HepG2 (cell line): ENCODE data around the gene THADA. TPM values are rescaled to one million over a fixed set of nuclear protein-coding genes. Genes with fewer than 3 reads are reported as not detected.

ENCODE experiments used
- ATM ChIP-seq: fragments of 450-650 bp; IDR thresholded peaks from 2 replicates; pipeline ENCODE4 v1.7.1; 2017; ENCODE audit warnings: mild to moderate bottlenecking, borderline replicate concordance
- CTCF ChIP-seq: sonication (generic); formaldehyde crosslinking; IDR thresholded peaks from 2 replicates; pipeline ENCODE4 v1.5.0; 2020; ENCODE audit warnings: mild to moderate bottlenecking, missing genetic modification reagents, moderate library complexity
- KDM5A ChIP-seq: fragments of 200-600 bp; sonication (generic); IDR thresholded peaks from 2 replicates; pipeline ENCODE4 v1.7.0; 2018; ENCODE audit warnings: antibody characterized with exemption, mild to moderate bottlenecking, low read length, borderline replicate concordance
- MIXL1 ChIP-seq: IDR thresholded peaks from 2 replicates; pipeline ENCODE4 v1.6.1; 2016
- PCBP2 ChIP-seq: fragments of 200-400 bp; formaldehyde crosslinking; optimal IDR thresholded peaks from 2 replicates; pipeline ENCODE3; 2018; ENCODE audit warnings: low read length, low read depth; ENCODE audit not compliant: poor library complexity, severe bottlenecking
- SIX1 ChIP-seq: sonication (generic); formaldehyde crosslinking; IDR thresholded peaks from 2 replicates; pipeline ENCODE4 v1.4.0; 2020; ENCODE audit warnings: missing genetic modification reagents, borderline replicate concordance
- ZBTB8A ChIP-seq: sonication (generic); formaldehyde crosslinking; IDR thresholded peaks from 2 replicates; pipeline ENCODE4 v1.4.0; 2020; ENCODE audit warnings: mild to moderate bottlenecking, low read depth, missing genetic modification reagents, borderline replicate concordance
- ZFX ChIP-seq: sonication (generic); formaldehyde crosslinking; IDR thresholded peaks from 2 replicates; pipeline ENCODE4 v1.4.0; 2020; ENCODE audit warnings: mild to moderate bottlenecking, low read depth, missing genetic modification reagents, moderate library complexity
- ZNF20 ChIP-seq: sonication (generic); formaldehyde crosslinking; IDR thresholded peaks from 2 replicates; pipeline ENCODE4 v1.4.0; 2020; ENCODE audit warnings: mild to moderate bottlenecking, moderate library complexity, missing genetic modification reagents
- ZNF225 ChIP-seq: sonication (generic); formaldehyde crosslinking; IDR thresholded peaks from 2 replicates; pipeline ENCODE4 v1.4.0; 2020; ENCODE audit warnings: mild to moderate bottlenecking, missing genetic modification reagents
- ZNF552 ChIP-seq: sonication (generic); formaldehyde crosslinking; IDR thresholded peaks from 2 replicates; pipeline ENCODE4 v1.9.0; 2022; ENCODE audit warnings: missing genetic modification reagents, mild to moderate bottlenecking, borderline replicate concordance
- ZNF577 ChIP-seq: sonication (generic); formaldehyde crosslinking; IDR thresholded peaks from 2 replicates; pipeline ENCODE4 v1.4.0; 2020; ENCODE audit warnings: mild to moderate bottlenecking, low read depth, missing genetic modification reagents, borderline replicate concordance
- ZNF580 ChIP-seq: IDR thresholded peaks from 2 replicates; pipeline ENCODE4 v1.6.1; 2016; ENCODE audit warnings: low read depth, borderline replicate concordance
- polyA plus RNA-seq, 8 experiments: library from polyadenylated mRNA; depleted of rRNA in 3 of 8; stranded (reverse) in 7 of 8; unstranded in 1 of 8; fragments of >200 nt; fragmentation: Illumina TruSeq in 4 of 8; extraction: Trizol in 4 of 8; gene quantifications; 2 replicates each; pipeline versions ENCODE4 v1.2.1 to v1.2.3, GENCODE V29; 2011 to 2016; ENCODE audit warnings: low read depth in 4 of 8, missing spikeins in 1 of 8, mixed read lengths in 1 of 8; ENCODE audit not compliant: insufficient read depth in 1 of 8
- total RNA-seq, 5 experiments: library from RNA; depleted of rRNA; stranded (reverse); fragments of >200 nt; fragmentation: Illumina TruSeq; extraction: Trizol; gene quantifications; 2 replicates each; pipeline ENCODE4 v1.2.3, GENCODE V29; 2016; ENCODE audit warnings: low read depth in 1 of 5
- TF ChIP-seq, protein P1 (sequence below): sonication (generic); formaldehyde crosslinking; IDR thresholded peaks from one replicate; pipeline ENCODE4 v1.5.1; 2020; ENCODE audit warnings: mild to moderate bottlenecking, missing genetic modification reagents; ENCODE audit errors: not compliant biosample characterization
- TF ChIP-seq, protein P2 (sequence below): sonication (generic); formaldehyde crosslinking; IDR thresholded peaks from 2 replicates; pipeline ENCODE4 v1.8.0; 2022; ENCODE audit warnings: missing genetic modification reagents, mild to moderate bottlenecking, inconsistent platforms, borderline replicate concordance
- TF ChIP-seq, protein P3 (sequence below): sonication (generic); formaldehyde crosslinking; IDR thresholded peaks from 2 replicates; pipeline ENCODE4 v1.5.0; 2020; ENCODE audit warnings: missing genetic modification reagents, mild to moderate bottlenecking, borderline replicate concordance

THADA gene
- total and polyA plus RNA-seq, 2 of the 13 experiments (the other 11 are each of a cell fraction or from before 2014, with no cell fraction given) = 12.7 to 21.7 TPM

DNA sequence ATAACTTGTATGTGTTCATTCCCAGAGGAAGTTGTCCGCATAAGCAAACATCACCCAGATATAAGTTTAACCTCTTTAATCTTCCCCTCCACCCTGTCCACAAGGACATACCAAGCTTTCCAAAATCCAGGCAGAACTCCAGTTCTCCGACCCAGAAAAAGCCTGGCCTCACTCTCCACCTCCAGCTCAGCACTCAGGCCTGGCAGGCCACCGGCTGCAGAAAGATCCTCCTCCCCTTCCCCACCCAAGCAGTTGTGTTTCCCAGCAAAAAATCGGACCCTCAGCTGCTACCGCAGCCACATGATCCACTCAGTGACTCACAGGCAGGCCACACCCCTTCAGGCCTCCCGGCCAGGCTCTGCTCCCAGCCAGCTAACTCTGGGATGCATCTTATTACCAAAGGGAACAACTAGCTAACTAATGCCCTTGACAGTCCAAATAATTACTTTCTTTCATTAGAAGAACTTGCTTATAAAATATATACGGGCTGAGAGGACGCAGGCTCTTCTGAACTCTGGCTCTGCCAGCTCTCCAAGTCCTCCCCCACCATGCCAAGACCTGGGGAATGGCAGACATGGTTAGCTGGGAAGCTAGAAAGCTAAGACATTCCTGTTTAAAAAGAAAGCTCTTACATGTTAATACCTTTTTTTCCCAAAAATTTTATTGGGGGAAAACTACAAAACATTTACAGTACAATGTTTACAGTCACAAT lies 373.9 kb downstream of the THADA start (continued):
- TF ChIP-seq, protein P1, sequence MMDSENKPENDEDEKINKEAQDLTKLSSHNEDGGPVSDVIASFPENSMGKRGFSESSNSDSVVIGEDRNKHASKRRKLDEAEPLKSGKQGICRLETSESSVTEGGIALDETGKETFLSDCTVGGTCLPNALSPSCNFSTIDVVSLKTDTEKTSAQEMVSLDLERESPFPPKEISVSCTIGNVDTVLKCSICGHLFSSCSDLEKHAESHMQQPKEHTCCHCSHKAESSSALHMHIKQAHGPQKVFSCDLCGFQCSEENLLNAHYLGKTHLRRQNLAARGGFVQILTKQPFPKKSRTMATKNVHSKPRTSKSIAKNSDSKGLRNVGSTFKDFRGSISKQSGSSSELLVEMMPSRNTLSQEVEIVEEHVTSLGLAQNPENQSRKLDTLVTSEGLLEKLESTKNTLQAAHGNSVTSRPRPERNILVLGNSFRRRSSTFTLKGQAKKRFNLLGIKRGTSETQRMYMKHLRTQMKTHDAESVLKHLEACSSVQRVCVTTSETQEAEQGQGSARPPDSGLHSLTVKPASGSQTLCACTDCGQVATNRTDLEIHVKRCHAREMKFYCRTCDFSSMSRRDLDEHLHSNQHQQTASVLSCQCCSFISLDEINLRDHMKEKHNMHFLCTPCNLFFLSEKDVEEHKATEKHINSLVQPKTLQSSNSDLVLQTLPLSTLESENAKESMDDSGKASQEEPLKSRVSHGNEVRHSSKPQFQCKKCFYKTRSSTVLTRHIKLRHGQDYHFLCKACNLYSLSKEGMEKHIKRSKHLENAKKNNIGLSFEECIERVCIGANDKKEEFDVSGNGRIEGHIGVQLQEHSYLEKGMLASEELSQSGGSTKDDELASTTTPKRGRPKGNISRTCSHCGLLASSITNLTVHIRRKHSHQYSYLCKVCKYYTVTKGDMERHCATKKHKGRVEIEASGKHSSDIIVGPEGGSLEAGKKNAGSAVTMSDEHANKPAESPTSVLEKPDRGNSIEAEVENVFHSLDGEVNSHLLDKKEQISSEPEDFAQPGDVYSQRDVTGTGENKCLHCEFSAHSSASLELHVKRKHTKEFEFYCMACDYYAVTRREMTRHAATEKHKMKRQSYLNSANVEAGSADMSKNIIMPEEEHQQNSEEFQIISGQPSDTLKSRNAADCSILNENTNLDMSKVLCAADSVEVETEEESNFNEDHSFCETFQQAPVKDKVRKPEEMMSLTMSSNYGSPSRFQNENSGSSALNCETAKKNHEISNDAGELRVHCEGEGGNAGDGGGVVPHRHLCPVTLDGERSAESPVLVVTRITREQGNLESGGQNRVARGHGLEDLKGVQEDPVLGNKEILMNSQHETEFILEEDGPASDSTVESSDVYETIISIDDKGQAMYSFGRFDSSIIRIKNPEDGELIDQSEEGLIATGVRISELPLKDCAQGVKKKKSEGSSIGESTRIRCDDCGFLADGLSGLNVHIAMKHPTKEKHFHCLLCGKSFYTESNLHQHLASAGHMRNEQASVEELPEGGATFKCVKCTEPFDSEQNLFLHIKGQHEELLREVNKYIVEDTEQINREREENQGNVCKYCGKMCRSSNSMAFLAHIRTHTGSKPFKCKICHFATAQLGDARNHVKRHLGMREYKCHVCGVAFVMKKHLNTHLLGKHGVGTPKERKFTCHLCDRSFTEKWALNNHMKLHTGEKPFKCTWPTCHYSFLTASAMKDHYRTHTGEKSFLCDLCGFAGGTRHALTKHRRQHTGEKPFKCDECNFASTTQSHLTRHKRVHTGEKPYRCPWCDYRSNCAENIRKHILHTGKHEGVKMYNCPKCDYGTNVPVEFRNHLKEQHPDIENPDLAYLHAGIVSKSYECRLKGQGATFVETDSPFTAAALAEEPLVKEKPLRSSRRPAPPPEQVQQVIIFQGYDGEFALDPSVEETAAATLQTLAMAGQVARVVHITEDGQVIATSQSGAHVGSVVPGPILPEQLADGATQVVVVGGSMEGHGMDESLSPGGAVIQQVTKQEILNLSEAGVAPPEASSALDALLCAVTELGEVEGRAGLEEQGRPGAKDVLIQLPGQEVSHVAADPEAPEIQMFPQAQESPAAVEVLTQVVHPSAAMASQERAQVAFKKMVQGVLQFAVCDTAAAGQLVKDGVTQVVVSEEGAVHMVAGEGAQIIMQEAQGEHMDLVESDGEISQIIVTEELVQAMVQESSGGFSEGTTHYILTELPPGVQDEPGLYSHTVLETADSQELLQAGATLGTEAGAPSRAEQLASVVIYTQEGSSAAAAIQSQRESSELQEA (CRISPR knock-in tag) = no peak
- TF ChIP-seq KDM5A (peak; percentile 76; the same call in 1 of the 2 replicates), PCBP2 (peak; percentile 64), ZNF20 (CRISPR knock-in tag) (no peak), ZBTB8A (CRISPR knock-in tag) (no peak), MIXL1 (CRISPR knock-in tag) (peak; percentile 64), ATM (no peak), ZFX (peak; percentile 79), CTCF (CRISPR knock-in tag) (peak; percentile 22; the same call in 1 of the 2 replicates), SIX1 (CRISPR knock-in tag) (no peak), ZNF225 (CRISPR knock-in tag) (peak; percentile 73; the same call in 1 of the 2 replicates), ZNF580 (CRISPR knock-in tag) (peak; percentile 82), ZNF577 (CRISPR knock-in tag) (no peak), ZNF552 (CRISPR knock-in tag) (peak; percentile 73; the same call in 1 of the 2 replicates)
- TF ChIP-seq, protein P2, sequence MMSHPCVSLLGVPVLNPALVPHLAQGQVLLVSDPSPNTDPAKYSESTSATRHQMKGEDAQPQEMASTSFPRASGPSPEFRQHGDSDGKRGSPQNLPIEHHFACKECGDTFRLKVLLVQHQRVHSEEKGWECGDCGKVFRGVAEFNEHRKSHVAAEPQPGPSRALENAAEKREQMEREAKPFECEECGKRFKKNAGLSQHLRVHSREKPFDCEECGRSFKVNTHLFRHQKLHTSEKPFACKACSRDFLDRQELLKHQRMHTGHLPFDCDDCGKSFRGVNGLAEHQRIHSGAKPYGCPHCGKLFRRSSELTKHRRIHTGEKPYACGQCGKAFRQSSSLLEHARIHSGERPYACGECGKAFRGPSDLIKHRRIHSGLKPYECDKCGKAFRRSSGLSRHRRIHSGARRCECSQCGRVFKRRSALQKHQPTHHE = no peak
- TF ChIP-seq, protein P3, sequence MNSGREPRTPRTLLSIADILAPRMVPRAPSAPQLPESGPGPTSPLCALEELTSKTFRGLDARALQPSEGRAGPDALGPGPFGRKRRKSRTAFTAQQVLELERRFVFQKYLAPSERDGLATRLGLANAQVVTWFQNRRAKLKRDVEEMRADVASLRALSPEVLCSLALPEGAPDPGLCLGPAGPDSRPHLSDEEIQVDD (CRISPR knock-in tag) = no peak; the same call in 1 of the 2 replicates
